Measurements from ENCODE around the gene C2CD4A.

The C2CD4A gene

DNA sequence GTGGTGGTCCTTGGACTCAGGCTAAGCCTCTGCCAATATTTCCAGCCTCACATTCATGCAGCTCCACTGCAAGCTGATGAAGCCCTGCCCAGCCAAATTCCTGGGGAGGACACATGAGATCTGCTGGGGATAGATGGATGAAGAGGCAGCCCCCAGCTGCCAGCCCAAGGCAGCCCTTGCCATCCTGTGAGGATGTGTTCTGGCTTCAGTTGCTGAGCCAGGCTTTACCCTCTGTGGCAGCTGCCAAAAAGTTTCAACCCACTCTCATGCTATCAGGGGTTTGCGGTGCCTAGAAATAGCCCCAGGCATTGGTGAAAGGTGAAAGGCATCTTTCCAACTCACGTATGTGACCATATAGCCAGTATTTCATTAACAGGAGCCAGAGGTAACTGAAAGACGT lies 37.6 kb downstream of the C2CD4A start:
- no peak for DNase-seq

DNA sequence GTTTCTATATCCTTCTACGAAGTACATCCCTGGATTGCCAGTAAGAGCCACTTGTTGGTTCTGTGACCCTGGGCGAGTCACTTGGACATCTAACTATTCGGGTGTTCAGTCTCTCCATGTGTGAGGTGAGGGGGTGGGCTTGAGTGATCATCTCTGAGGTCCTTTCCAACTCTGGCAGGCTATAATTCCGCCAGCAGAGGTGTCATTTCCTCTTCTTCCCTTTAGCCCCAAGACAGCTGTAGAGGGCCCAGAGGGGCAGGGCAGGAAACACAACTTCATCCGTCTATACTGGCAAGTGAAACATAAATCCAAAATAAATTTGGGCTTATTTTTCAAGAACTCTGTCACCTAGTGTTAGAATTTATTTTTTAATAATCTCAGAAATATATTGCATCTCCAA lies 38.1 kb downstream of the C2CD4A start:
- no peak for DNase-seq

DNA sequence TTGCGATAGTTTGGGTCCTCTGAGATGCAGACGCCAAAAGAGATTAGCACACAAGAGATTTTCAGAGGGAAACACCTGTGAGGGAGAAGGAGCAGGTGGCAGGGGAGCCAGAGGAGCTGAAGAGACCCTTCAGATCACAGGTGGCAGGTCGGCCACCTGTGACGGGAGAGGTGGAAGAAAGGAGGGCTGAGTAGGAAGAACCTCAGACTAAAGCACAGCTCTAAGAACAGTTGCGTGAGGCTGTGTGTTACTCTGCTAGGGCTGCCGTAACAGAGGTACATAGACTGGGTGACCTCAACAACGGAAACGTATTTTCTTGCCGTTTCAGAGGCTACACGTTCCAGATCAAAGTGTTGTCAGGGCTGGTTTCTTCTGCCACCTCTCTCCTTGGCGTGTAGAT lies 38.5 kb downstream of the C2CD4A start:
- no peak for DNase-seq

DNA sequence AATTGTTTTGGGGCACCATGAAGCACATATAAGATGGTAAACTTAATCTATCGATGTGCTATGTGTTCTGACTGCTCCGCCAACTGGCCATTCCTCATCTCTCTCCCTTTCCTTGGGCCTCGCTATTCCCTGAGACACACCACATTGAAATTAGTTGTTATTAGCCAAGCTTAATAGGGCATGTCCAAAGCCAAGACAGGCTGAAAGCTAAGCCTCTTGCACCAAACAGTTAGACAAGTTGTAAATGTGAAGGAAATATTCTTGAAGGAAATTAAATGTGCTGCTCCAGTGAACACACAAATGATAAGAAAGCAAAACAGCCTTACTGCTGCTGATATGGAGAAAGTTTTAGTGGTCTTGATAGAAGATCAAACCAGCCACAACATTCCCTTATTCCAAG lies 39.3 kb downstream of the C2CD4A start:
- DNase-seq: no peak

DNA sequence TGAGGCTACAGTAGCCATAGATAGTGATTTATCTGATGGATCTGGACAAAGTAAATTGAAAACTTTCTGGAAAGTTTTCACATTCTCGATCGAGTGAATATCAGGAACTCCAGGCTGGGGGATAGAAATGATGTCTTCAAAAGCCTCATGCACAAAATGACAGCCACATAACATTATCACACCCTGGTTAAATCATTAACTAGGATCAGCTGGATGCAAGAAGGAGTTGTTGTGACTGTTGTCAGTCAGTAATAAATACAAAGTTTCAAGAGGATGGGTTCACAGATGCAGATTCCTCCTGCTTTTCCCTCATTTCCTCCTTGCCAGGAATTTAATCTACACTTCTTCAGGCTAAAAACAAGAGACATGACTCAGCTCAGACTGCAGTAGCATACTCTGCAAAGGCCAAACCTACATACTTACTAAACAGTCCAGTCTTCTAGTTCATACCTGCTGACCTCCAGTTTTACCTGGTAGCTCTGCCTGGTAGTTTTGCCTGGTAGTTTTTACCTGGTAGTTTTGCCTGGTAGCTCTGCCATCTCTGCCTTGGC lies 40.9 kb downstream of the C2CD4A start:
- DNase-seq: no peak

GRCh38 chr15:62108411-62108810 lies 41.6 kb downstream of the C2CD4A start:
- DNase-seq: no peak

DNA sequence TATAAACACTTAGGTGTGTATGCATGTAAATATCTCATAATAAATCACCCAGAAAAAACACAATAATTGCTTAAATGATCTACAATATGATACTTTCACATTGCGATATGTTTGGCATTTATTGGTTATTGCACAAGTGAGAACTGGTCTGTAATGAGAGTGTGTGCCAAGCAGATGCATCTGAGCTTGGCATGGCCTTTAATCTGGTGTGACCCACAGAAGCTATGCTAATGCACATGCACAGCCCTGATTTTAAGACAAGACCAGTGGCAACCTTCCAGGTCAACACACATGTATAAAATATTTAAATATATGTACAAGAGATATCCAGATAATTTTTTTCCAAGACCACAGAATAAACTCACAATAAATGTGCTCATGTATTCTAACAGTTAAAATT lies 42.7 kb downstream of the C2CD4A start:
- DNase-seq: no peak

GRCh38 chr15:62109982-62110851 lies 43.4 kb downstream of the C2CD4A start:
- DNase-seq: peak; percentile 65

DNA sequence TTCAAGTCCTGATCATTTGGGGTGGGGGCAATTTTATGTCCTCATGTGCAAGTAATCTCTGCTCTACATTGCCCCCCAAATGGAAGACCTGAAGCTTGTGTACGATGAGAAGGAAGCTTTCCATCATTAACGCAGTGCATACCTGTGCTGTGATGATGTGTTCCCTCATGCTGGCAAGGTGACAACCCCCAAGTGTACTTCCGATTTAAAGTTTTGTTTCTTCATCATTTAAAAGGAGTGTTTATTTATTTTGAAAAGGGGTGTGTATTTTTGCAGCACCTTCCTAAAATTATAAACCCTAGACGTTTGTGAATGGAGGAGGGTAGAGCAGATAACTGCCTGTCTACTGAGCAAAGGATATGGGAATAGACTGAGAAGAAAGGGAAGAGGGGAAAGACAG lies 45.3 kb downstream of the C2CD4A start:
- DNase-seq: no peak

DNA sequence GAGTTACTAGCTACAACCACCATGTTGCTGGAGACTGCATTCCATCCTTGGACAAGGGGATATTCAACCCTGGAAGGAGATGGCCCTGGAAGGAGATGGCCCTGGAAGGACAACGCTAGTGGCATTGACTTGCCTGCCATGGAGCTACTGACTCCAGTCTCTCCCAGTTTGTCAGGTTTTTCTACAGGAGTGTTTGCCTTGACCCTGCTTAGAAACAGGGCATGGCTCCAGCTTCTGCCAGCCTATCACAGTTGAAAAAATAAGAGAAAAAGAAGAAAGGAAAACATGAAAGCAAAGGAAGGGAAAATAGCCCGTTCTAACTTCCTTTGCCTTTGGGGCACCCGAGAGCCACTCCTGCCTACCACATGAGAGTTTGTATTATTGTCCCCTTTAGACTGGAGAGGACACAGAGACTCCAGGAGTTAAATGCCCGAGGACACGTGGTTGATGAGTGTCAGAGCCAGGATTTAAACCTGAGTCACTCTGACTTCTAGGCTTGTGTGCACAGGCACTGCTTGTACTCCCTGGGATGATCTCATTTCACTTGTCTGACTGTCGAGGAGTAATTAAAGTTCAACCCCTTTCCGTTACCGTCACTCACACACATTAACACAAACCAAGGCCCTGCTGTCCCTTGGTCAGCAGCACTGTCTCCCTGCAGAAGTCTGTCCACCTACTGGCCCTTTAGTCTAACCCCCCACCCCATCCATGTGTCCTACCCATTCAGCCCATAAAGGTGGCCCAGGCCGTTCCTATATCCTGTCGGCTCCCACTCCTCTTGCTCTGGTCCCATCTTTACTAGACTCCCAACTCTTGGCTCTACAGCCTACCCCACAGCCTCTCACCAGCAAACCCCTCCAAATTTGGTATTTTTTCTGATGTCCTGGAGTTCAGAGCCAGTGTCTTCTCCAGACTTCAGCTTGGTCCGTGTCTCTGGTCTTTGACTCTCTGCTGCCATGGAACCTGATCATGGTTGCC lies 46.1 kb downstream of the C2CD4A start:
- peak; percentile 87 for DNase-seq

DNA sequence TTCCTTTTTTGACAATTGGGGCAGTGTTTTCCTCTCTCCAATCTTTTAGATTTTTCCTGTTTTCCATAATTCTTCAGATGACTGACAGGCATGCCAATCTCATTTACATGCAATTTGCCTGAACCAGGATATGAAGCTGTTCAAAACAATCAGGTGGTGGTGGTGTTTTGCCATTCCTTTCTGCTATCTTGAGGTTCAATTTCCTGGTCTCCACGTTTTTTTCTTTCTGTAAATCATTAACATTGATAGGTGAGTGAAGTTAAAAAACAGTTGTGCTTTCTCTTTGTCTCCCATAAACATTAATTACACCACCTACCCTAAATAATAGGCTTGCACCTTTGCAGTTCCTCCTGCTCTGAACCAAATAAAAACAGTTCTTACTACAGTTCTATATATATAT lies 49.1 kb downstream of the C2CD4A start:
- DNase-seq: no peak

DNA sequence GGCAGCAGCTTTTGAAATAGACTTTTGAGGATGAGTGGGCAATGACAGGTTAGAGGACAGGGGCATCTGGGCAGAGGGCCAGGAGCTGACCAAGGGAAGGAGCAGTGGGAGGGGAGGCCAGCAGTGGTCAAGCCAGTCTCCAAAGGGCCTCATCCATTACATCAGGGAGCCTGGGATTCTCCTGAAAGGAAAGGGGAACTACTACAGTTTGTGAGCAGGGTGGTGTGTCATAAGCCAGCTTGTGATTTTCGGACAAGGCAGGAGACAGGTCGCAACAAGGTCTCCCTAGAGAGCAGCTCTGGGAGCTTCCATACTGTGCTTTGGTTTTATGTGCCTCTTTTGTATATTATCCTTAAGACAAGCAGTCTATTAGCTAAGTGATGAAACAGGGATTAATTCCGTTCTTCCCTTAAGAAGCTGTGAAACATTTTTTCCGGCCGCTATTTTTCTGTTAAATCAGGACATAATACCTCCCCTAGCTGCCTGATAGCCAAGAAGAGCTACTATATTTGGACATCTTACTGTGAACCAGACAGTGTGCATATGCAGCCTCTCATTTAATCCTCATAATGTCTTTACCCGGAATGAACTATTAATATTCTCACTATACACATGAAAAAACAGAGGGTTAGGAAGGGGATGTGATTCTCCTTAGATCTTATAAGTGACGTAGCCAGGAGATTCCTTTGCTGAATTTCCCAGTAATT lies 51.9 kb downstream of the C2CD4A start:
- DNase-seq: peak; percentile 27

DNA sequence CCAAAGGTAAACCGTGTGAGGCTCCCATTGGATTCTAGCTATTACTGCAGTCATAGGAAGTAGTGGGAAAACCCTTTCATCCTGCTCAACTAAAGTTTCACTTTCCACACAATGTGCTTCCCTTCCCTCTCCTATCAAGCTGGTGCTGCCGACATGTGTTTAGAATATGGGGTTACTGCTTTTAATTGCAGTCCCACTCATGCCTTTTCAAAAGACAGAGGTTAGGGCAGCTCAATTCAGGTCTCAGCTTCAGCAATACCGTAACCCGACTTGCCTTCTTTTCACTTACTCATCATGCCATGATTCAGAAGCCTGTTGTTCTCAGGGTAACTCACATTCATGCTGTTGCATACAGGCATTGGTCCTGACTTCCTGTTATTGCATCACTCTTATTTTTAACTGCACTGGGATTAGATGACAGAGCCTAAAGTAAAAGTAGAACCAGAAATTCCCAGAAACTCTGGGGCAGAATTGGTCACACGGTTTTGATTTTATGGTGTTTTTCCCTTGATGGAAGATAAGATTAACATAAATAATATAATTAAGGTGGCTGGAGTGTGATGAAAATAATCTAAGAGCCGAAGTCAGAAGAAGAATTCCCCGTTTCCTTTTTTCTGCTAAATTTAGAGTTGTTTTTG lies 52.6 kb downstream of the C2CD4A start:
- peak; percentile 98 for DNase-seq

- no peak for DNase-seq
Observed at GRCh38 chr15:62119874-62120273, 53.1 kb downstream of the C2CD4A start.

Measured in HCEC 1CT (cell line).